ENCODE measurements around the gene LRWD1. TPM values are rescaled to one million over a fixed set of nuclear protein-coding genes. Genes with fewer than 3 reads are reported as not detected.
A peak's percentile ranks its signal among the peaks of the same experiment; 100 is the strongest.

LRWD1 gene
- total RNA-seq, 1 donor from 2014 or later = 24.4 TPM

DNA sequence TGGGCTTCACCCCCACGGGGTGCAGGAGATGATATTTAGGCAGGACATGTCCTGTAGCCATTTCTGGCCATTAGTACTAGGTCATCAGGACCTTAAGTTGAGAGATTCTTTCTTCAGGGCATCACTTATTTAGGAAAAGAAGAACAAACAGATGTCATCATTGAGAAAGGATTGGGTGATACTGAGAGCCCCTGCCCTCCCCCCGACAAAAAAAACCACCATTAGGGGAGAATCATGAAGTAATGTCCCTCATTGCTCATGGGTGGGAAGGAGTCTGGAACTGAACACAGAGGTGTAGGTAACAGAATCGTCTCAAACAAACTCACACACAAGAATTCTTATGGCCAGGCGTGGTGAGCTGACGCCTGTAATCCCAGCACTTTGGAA lies 37.8 kb upstream of the LRWD1 start:
- peaks cover 13 to 41% of the 10 kb centered on the region in 2 donors for H3K36me3 ChIP-seq
- H3K27me3 ChIP-seq = no peaks in the 10 kb centered on the region
- H3K9me3 ChIP-seq = no peaks in the 10 kb centered on the region
- DNase-seq (ENCODE audit: low spot score in 2 of 2) = no peak
- H3K27ac ChIP-seq = no peak overlapping the region
- H3K4me3 ChIP-seq = no peak overlapping the region
- H3K4me1 ChIP-seq = no peaks in the 10 kb centered on the region
- intact Hi-C loops (cut with DNase I) = no loop called here
- TF ChIP-seq, protein P1, sequence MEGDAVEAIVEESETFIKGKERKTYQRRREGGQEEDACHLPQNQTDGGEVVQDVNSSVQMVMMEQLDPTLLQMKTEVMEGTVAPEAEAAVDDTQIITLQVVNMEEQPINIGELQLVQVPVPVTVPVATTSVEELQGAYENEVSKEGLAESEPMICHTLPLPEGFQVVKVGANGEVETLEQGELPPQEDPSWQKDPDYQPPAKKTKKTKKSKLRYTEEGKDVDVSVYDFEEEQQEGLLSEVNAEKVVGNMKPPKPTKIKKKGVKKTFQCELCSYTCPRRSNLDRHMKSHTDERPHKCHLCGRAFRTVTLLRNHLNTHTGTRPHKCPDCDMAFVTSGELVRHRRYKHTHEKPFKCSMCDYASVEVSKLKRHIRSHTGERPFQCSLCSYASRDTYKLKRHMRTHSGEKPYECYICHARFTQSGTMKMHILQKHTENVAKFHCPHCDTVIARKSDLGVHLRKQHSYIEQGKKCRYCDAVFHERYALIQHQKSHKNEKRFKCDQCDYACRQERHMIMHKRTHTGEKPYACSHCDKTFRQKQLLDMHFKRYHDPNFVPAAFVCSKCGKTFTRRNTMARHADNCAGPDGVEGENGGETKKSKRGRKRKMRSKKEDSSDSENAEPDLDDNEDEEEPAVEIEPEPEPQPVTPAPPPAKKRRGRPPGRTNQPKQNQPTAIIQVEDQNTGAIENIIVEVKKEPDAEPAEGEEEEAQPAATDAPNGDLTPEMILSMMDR (IDR thresholded peaks at IDR 0.05) = no peak

DNA sequence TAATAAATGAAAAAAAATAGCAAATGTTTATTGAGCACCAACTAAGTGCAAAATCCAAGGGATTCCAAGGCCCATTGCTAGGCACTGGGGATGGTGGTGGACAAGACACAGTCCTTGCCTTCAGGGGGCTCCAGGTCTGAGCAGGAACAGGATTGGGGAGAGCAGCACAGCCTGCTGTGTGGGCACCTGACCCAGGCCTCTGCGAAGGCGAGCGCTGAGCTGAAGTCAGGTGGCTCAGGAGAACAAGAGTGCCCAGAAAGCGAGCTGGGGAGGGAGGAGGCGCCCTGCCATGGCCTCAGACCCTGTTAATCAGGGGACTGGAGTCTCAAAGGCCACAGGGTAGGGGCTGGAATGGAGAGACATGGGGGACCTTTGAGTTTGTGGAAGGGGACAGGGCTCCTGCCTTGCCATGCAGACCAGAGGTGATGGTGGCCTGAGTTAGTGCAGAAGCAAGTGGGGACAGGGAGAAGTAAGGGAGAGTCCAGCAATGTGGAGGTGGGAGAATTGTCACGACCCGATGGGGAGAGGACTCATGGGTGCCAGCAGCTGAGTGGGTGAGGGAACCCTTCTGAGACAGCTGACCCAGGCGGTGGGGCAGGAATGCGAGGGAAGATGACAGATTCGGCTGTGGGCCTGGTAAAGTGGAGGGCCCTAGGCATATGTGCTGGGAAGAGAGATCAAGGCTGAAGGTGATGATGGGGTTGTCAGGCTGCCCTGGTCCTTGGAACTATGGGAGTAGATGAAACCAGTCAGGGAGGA lies 35.5 kb upstream of the LRWD1 start:
- intact Hi-C loops (cut with DNase I) = no loop called here
- no peak overlapping the region for H3K27ac ChIP-seq
- TF ChIP-seq, protein P1 (IDR thresholded peaks at IDR 0.05) = no peak
- no peak for DNase-seq (ENCODE audit: low spot score in 2 of 2)
- no peak overlapping the region for H3K4me3 ChIP-seq
- no peaks in the 10 kb centered on the region for H3K9me3 ChIP-seq
- H3K27me3 ChIP-seq = no peaks in the 10 kb centered on the region
- peaks cover 0 to 10% of the 10 kb centered on the region in 2 donors for H3K4me1 ChIP-seq
- H3K36me3 ChIP-seq = peaks cover 9 to 29% of the 10 kb centered on the region in 2 donors

GRCh38 chr7:102431617-102432298 lies 33.0 kb upstream of the LRWD1 start:
- TF ChIP-seq, protein P1 (IDR thresholded peaks at IDR 0.05) = no peak
- intact Hi-C loops (cut with DNase I) = loop anchor here (2.0 to 5.0 kb wide), 3 partner anchors 33 to 1214 kb away; partner anchors contain the start of genes ALKBH4, LRWD1, PLOD3 and PRKRIP1

GRCh38 chr7:102432442-102433218 lies 32.2 kb upstream of the LRWD1 start:
- intact Hi-C loops (cut with DNase I) = loop anchor here (2.0 to 5.0 kb wide), 3 partner anchors 32 to 1215 kb away; partner anchors contain the start of genes ALKBH4, LRWD1, PLOD3 and PRKRIP1
- Histone ChIP-seq H3K36me3 (no peaks in the 10 kb centered on the region), H3K27ac (peak overlapping the region; percentile 32 to 65), H3K27me3 (no peaks in the 10 kb centered on the region), H3K9me3 (no peaks in the 10 kb centered on the region), H3K4me3 (peak overlapping the region; percentile 74 to 76), H3K4me1 (peaks cover 0 to 10% of the 10 kb centered on the region in 2 donors)
- DNase-seq (ENCODE audit: low spot score in 2 of 2) = no peak
- TF ChIP-seq, protein P1 (IDR thresholded peaks at IDR 0.05) = no peak

More at GRCh38 chr7:102431617-102432298, 33.0 kb upstream of the LRWD1 start:
- no peak overlapping the region for H3K27ac ChIP-seq
- DNase-seq (ENCODE audit: low spot score in 2 of 2) = peak in 1 of 2 donors; percentile 66
- peaks cover 0 to 10% of the 10 kb centered on the region in 2 donors for H3K4me1 ChIP-seq
- no peaks in the 10 kb centered on the region for H3K9me3 ChIP-seq
- H3K4me3 ChIP-seq = no peak overlapping the region
- no peaks in the 10 kb centered on the region for H3K27me3 ChIP-seq
- peaks cover 0 to 5% of the 10 kb centered on the region in 2 donors for H3K36me3 ChIP-seq
